Parathyroid adenoma (tissue), 2 donors: ENCODE results near the gene UBTD1.

ENCODE experiments used
- H2AFZ ChIP-seq: fragments of 300-600 bp; sonication (generic); one replicate; pipeline ENCODE4 v1.7.0; 2017; ENCODE audit warnings: antibody characterized with exemption, mild to moderate bottlenecking
- H3K27ac ChIP-seq: fragments of 300-600 bp; sonication (generic); one replicate; pipeline ENCODE4 v1.7.0; 2017
- H3K27me3 ChIP-seq: fragments of 300-600 bp; sonication (generic); one replicate; pipeline ENCODE4 v1.7.0; 2017; ENCODE audit warnings: low read length; ENCODE audit not compliant: control insufficient read depth, insufficient read depth
- H3K36me3 ChIP-seq: fragments of 300-600 bp; sonication (generic); one replicate; pipeline ENCODE4 v1.7.0; 2017; ENCODE audit warnings: low read length; ENCODE audit not compliant: control insufficient read depth, insufficient read depth
- H3K4me1 ChIP-seq: fragments of 300-600 bp; sonication (generic); one replicate; pipeline ENCODE4 v1.7.0; 2017; ENCODE audit warnings: control low read depth
- H3K4me2 ChIP-seq: fragments of 300-600 bp; sonication (generic); one replicate; pipeline ENCODE4 v1.7.0; 2017; ENCODE audit warnings: low read length
- H3K4me3 ChIP-seq: fragments of 300-600 bp; sonication (generic); one replicate; pipeline ENCODE4 v1.7.0; 2017; ENCODE audit warnings: low read depth, low read length
- H3K79me2 ChIP-seq: fragments of 300-600 bp; sonication (generic); one replicate; pipeline ENCODE4 v1.7.0; 2017; ENCODE audit warnings: control low read depth
- H3K9ac ChIP-seq: fragments of 300-600 bp; sonication (generic); one replicate; pipeline ENCODE4 v1.7.0; 2017; ENCODE audit warnings: mild to moderate bottlenecking
- H3K9me3 ChIP-seq: fragments of 300-600 bp; sonication (generic); one replicate; pipeline ENCODE4 v1.7.0; 2017; ENCODE audit warnings: low read length; ENCODE audit not compliant: control insufficient read depth
- TF ChIP-seq, protein P1 (sequence below): fragments of 300-600 bp; sonication (generic); IDR thresholded peaks from one replicate; pipeline ENCODE4 v1.7.0; 2017; ENCODE audit warnings: antibody characterized with exemption, mild to moderate bottlenecking
- donor health status: primary hyperparathyroidism.

The UBTD1 gene

DNA sequence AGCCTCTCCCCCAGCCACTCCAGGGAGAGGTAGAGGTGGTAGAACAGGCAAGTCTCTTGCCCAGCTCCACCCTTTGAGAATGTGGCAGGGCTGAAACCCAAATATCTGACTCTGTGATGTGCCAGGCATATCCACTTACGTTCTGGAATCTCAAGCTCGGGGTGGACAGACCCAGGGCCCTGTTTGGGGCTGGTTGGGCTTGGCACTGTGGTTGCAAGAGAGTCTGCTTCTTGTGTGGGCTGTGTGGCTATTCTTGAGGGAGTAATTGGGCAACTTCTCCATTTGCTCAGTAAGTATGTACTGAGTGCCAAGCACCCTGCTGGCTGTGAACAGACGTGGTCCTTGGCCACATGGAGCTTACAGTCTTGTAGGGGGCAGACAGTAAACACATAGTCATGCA lies 4.7 kb downstream of the UBTD1 start:
- H3K27me3 ChIP-seq = no peaks in the 10 kb centered on the region

DNA sequence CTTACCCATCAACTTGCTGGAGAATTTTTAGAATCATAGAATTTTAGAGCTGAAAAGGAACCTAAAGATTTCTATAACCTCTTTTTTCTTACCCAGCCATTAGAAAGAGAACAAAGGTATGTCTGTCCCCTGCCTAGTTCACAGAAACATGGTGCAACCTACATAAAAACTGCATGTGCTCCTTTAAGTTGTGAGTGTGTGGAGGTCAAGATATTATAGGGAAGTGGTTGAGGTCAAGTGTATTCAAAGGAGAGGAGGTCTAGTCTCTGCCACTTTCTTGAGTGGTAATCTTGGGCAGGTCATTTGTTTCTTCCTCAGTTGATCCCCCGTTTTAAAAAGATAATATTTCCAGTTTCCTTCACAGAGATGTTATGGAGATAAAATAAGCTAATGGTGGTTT lies 6.4 kb downstream of the UBTD1 start:
- no peak overlapping the region for H2AFZ ChIP-seq
- H3K27me3 ChIP-seq = no peaks in the 10 kb centered on the region
- TF ChIP-seq, protein P1, sequence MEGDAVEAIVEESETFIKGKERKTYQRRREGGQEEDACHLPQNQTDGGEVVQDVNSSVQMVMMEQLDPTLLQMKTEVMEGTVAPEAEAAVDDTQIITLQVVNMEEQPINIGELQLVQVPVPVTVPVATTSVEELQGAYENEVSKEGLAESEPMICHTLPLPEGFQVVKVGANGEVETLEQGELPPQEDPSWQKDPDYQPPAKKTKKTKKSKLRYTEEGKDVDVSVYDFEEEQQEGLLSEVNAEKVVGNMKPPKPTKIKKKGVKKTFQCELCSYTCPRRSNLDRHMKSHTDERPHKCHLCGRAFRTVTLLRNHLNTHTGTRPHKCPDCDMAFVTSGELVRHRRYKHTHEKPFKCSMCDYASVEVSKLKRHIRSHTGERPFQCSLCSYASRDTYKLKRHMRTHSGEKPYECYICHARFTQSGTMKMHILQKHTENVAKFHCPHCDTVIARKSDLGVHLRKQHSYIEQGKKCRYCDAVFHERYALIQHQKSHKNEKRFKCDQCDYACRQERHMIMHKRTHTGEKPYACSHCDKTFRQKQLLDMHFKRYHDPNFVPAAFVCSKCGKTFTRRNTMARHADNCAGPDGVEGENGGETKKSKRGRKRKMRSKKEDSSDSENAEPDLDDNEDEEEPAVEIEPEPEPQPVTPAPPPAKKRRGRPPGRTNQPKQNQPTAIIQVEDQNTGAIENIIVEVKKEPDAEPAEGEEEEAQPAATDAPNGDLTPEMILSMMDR = no peak
- H3K27ac ChIP-seq = no peak overlapping the region
- peaks cover 19% of the 10 kb centered on the region for H3K79me2 ChIP-seq
- H3K4me1 ChIP-seq = no peaks in the 10 kb centered on the region
- no peaks in the 10 kb centered on the region for H3K36me3 ChIP-seq
- H3K4me2 ChIP-seq = no peak overlapping the region
- H3K4me3 ChIP-seq = no peak overlapping the region
- H3K9ac ChIP-seq = no peak overlapping the region
- no peaks in the 10 kb centered on the region for H3K9me3 ChIP-seq

More for the DNA sequence above, 4.7 kb downstream of the UBTD1 start:
- Histone ChIP-seq H3K4me2 (no peak overlapping the region), H3K9me3 (no peaks in the 10 kb centered on the region), H3K4me3 (no peak overlapping the region), H3K36me3 (no peaks in the 10 kb centered on the region), H3K4me1 (peaks cover 3% of the 10 kb centered on the region), H3K27ac (no peak overlapping the region), H2AFZ (no peak overlapping the region), H3K79me2 (peaks cover 19% of the 10 kb centered on the region), H3K9ac (no peak overlapping the region)
- TF ChIP-seq, protein P1 = no peak

DNA sequence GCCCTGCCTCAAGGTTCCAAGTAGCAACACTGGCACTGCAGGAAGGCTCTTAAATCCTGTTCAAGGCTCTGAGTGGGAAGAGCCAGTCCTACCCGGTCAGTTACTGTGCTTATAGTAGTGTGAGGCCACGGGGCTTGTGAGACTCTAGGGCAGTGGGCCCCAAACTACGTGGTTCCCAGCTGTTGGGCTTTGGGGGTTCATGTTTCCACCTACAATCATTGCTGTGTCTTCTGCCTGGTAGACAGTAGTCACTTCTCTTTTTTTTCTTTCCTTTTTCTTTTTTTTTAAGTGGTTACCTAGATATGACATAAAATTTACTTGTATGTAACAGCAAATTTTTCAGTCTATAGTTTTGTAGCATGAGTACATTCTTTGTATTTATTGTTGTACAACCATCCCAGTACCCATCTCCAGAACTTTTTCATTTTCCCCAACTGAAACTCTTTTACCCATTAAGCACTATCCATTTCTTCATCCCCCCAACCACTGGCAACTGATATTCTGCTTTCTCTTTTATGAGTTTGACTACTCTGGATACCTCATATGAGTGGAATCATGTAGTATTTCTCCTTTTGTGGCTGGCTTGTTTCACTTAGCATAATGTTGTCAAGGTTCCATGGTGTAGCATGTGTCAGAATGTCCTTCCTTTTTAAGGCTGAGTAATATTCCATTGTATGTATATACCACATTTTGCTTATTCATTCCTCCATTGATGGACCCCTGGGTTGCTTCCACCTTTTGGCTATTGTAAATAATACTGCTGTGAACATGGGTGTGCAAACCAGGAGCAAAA lies 7.7 kb downstream of the UBTD1 start:
- Histone ChIP-seq H3K27ac (no peak overlapping the region), H3K27me3 (no peaks in the 10 kb centered on the region), H3K4me1 (no peaks in the 10 kb centered on the region), H3K9me3 (no peaks in the 10 kb centered on the region), H2AFZ (no peak overlapping the region), H3K9ac (no peak overlapping the region), H3K79me2 (peaks cover 19% of the 10 kb centered on the region), H3K4me3 (no peak overlapping the region), H3K36me3 (no peaks in the 10 kb centered on the region), H3K4me2 (no peak overlapping the region)
- TF ChIP-seq, protein P1 = no peak

DNA sequence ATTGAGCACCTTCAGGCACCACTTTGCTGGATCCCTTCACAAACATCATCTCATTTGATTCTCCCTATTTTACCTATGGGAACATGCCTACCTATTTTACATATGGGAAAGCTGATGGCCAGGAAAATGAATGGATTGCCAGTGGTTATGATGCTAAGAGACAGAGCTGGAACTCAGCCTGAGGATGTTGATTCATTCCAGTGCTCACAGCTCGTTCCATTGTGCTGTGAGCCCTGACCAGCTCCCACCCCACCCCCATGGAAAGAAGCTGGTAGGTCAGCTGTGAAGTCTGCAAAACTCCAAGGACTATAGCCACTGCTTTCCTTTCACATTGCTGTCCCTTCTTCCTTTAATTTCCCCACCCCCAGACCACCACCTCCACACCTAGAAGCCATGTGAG lies 9.6 kb downstream of the UBTD1 start:
- Histone ChIP-seq H3K27ac (no peak overlapping the region), H3K36me3 (no peaks in the 10 kb centered on the region), H3K4me1 (no peaks in the 10 kb centered on the region), H3K4me2 (no peak overlapping the region), H3K4me3 (no peak overlapping the region), H3K9ac (no peak overlapping the region), H2AFZ (no peak overlapping the region), H3K79me2 (peaks cover 20% of the 10 kb centered on the region), H3K9me3 (no peaks in the 10 kb centered on the region), H3K27me3 (no peaks in the 10 kb centered on the region)
- TF ChIP-seq, protein P1 = no peak
